Loucy (cell line): ENCODE results near the gene STX1A.

ENCODE experiments used
- EZH2phosphoT487 ChIP-seq: fragments of 200-600 bp; IDR thresholded peaks from 2 replicates; pipeline ENCODE4 v1.6.1; 2018; ENCODE audit warnings: antibody characterized with exemption, mild to moderate bottlenecking, moderate library complexity, borderline replicate concordance
- TF ChIP-seq, protein P1 (sequence below): fragments of 200-600 bp; sonication (generic); conservative IDR thresholded peaks from 2 replicates; pipeline ENCODE4 v1.5.1; 2014; ENCODE audit warnings: mild to moderate bottlenecking, antibody characterized with exemption, low read length

DNA sequence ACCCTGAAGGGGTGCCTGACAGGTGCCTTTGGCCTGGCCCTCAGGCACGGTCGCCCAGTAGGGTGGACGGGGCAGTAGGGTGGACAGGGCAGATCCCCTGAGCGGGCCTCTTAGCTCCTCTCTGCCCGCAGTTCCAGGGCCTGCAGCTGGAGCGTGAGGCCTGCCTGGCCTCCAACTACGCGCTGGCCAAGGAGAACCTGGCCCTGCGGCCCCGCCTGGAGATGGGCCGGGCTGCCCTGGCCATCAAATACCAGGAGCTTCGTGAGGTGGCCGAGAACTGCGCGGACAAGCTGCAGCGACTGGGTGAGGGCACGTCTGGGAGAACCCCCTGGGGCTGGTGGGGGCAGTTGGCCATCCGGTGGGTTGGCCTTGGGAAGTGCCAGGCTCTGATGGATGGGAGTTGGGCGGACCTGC lies 50.2 kb downstream of the STX1A start:
- TF ChIP-seq, protein P1, sequence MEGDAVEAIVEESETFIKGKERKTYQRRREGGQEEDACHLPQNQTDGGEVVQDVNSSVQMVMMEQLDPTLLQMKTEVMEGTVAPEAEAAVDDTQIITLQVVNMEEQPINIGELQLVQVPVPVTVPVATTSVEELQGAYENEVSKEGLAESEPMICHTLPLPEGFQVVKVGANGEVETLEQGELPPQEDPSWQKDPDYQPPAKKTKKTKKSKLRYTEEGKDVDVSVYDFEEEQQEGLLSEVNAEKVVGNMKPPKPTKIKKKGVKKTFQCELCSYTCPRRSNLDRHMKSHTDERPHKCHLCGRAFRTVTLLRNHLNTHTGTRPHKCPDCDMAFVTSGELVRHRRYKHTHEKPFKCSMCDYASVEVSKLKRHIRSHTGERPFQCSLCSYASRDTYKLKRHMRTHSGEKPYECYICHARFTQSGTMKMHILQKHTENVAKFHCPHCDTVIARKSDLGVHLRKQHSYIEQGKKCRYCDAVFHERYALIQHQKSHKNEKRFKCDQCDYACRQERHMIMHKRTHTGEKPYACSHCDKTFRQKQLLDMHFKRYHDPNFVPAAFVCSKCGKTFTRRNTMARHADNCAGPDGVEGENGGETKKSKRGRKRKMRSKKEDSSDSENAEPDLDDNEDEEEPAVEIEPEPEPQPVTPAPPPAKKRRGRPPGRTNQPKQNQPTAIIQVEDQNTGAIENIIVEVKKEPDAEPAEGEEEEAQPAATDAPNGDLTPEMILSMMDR: no peak
- TF ChIP-seq EZH2phosphoT487: no peak
